Tibial nerve (tissue), 3 donors: Measurements from ENCODE around the gene ADAP1.

ENCODE experiments used
- CTCF ChIP-seq, 5 experiments: fragments of 200-600 bp in 3 of 5; fragments of 450-650 bp in 2 of 5; sonication (generic) in 3 of 5; IDR thresholded peaks; one replicate each; pipeline ENCODE4 v1.5.1; 2016 to 2019; ENCODE audit warnings: antibody characterized with exemption in 5 of 5, mild to moderate bottlenecking in 3 of 5, moderate library complexity in 2 of 5
- POLR2A ChIP-seq, 2 donors: fragments of 450-650 bp; IDR thresholded peaks; one replicate each; pipeline ENCODE4 v1.6.1; 2017; ENCODE audit warnings: antibody characterized with exemption in 2 of 2, mild to moderate bottlenecking in 2 of 2, moderate library complexity in 2 of 2

GRCh38 chr7:975702-976473 lies 21.4 kb upstream of the ADAP1 start:
- no peak for TF ChIP-seq POLR2A (IDR thresholded peaks at IDR 0.05)
- no peak for TF ChIP-seq CTCF (IDR thresholded peaks at IDR 0.05)
